SK-N-SH treated with all-trans-retinoic acid at 6 μM for 48 hours (cell line): ENCODE data around the gene MTUS2.

Experiments used
- ATAC-seq: fragments of 200-7000 bp; cut with Tn5 transposase; 3 replicates; pipeline ENCODE4 v1.9.1; 2020; ENCODE audit warnings: mild to moderate bottlenecking, moderate library complexity
- ARNTL ChIP-seq: fragments of 450-650 bp; formaldehyde crosslinking; IDR thresholded peaks from 2 replicates; pipeline ENCODE4 v1.5.0; 2020; ENCODE audit warnings: low read depth, mild to moderate bottlenecking, moderate library complexity, borderline replicate concordance
- BACH2 ChIP-seq: fragments of 250-450 bp; sonication (Bioruptor Pico); IDR thresholded peaks from 2 replicates; pipeline ENCODE4 v1.9.0; 2021; ENCODE audit warnings: mild to moderate bottlenecking, borderline replicate concordance
- CSDC2 ChIP-seq: fragments of 250-450 bp; sonication (Bioruptor Pico); IDR thresholded peaks from 2 replicates; pipeline ENCODE4 v1.5.0; 2020; ENCODE audit warnings: mild to moderate bottlenecking, moderate library complexity
- ESRRG ChIP-seq: fragments of 250-450 bp; sonication (Bioruptor Pico); IDR thresholded peaks from 2 replicates; pipeline ENCODE4 v1.6.1; 2021; ENCODE audit warnings: mild to moderate bottlenecking
- GLIS3 ChIP-seq: fragments of 250-450 bp; sonication (Bioruptor Pico); IDR thresholded peaks from 2 replicates; pipeline ENCODE4 v1.5.0; 2020; ENCODE audit warnings: mild to moderate bottlenecking, moderate library complexity
- ISL1 ChIP-seq: fragments of 250-450 bp; sonication (Bioruptor Pico); IDR thresholded peaks from 2 replicates; pipeline ENCODE4 v2.1.2; 2022; ENCODE audit warnings: mild to moderate bottlenecking, moderate library complexity
- OSR1 ChIP-seq: fragments of 250-450 bp; sonication (Bioruptor Pico); IDR thresholded peaks from 2 replicates; pipeline ENCODE4 v1.8.0; 2022; ENCODE audit warnings: moderate library complexity, mild to moderate bottlenecking, inconsistent platforms
- PPARA ChIP-seq: fragments of 250-450 bp; sonication (Bioruptor Pico); IDR thresholded peaks from 2 replicates; pipeline ENCODE4 v1.5.0; 2020; ENCODE audit warnings: mild to moderate bottlenecking, borderline replicate concordance
- RARB ChIP-seq: fragments of 250-450 bp; sonication (Bioruptor Pico); IDR thresholded peaks from 2 replicates; pipeline ENCODE4 v1.8.0; 2021; ENCODE audit warnings: mild to moderate bottlenecking, moderate library complexity
- SNAI2 ChIP-seq: fragments of 250-450 bp; sonication (Bioruptor Pico); IDR thresholded peaks from 2 replicates; pipeline ENCODE4 v1.5.0; 2020; ENCODE audit warnings: mild to moderate bottlenecking, moderate library complexity
- TCF4 ChIP-seq: fragments of 250-450 bp; sonication (Bioruptor Pico); IDR thresholded peaks from 2 replicates; pipeline ENCODE4 v1.8.0; 2021; ENCODE audit warnings: mild to moderate bottlenecking, moderate library complexity, borderline replicate concordance
- ZC3H10 ChIP-seq: fragments of 250-450 bp; sonication (Bioruptor Pico); IDR thresholded peaks from 2 replicates; pipeline ENCODE4 v1.5.1; 2021; ENCODE audit warnings: mild to moderate bottlenecking, moderate library complexity
- ZFP30 ChIP-seq: fragments of 450-650 bp; formaldehyde crosslinking; IDR thresholded peaks from 2 replicates; pipeline ENCODE4 v1.5.0; 2022; ENCODE audit warnings: mild to moderate bottlenecking, moderate library complexity
- ZNF70 ChIP-seq: fragments of 450-650 bp; formaldehyde crosslinking; IDR thresholded peaks from 2 replicates; pipeline ENCODE4 v1.5.0; 2020; ENCODE audit warnings: mild to moderate bottlenecking, moderate library complexity
- ZNF8 ChIP-seq: fragments of 450-650 bp; formaldehyde crosslinking; IDR thresholded peaks from 2 replicates; pipeline ENCODE4 v1.5.0; 2020; ENCODE audit warnings: mild to moderate bottlenecking, moderate library complexity
- TF ChIP-seq, protein P1 (sequence below): fragments of 250-450 bp; sonication (Bioruptor Pico); IDR thresholded peaks from 2 replicates; pipeline ENCODE4 v1.8.0; 2020; ENCODE audit warnings: mild to moderate bottlenecking, moderate library complexity, borderline replicate concordance
- TF ChIP-seq, protein P2 (sequence below): fragments of 250-450 bp; sonication (Bioruptor Pico); IDR thresholded peaks from 2 replicates; pipeline ENCODE4 v1.5.1; 2020; ENCODE audit warnings: low read depth, mild to moderate bottlenecking, moderate library complexity
- TF ChIP-seq, protein P3 (sequence below): fragments of 250-450 bp; sonication (Bioruptor Pico); IDR thresholded peaks from 2 replicates; pipeline ENCODE4 v1.5.0; 2020; ENCODE audit warnings: mild to moderate bottlenecking, moderate library complexity
- TF ChIP-seq, protein P4 (sequence below): fragments of 250-450 bp; sonication (Bioruptor Pico); IDR thresholded peaks from 2 replicates; pipeline ENCODE4 v1.5.1; 2021; ENCODE audit warnings: mild to moderate bottlenecking, moderate library complexity
- TF ChIP-seq, protein P5 (sequence below): fragments of 250-450 bp; sonication (Bioruptor Pico); IDR thresholded peaks from 2 replicates; pipeline ENCODE4 v1.8.0; 2021; ENCODE audit warnings: low read depth, mild to moderate bottlenecking, moderate library complexity, borderline replicate concordance

The MTUS2 gene

DNA sequence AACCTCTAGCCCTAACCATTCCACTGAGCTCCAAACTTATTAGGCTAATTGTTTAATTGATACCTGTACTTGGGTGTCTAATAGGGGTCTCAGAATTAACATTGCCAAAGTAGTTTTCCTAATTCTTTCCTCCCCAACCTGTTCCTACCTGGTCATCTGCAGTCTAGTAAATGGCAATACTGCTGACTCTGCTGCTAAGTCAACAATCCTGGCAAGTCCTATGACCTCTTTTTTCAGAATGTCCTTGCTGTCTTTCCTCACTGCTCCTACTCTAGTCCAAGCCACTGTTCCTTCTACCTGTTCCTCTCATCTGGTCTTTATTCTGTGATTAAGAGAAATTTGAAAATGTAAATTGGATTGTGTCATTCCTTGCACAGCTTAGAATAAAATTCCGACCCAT lies 143.9 kb downstream of the MTUS2 start:
- ATAC-seq = no peak
- TF ChIP-seq RARB (CRISPR knock-in tag) = no peak
- TF ChIP-seq ISL1 (CRISPR knock-in tag) = no peak
- TF ChIP-seq ESRRG (CRISPR knock-in tag) = no peak
- TF ChIP-seq SNAI2 = no peak
- TF ChIP-seq, protein P1, sequence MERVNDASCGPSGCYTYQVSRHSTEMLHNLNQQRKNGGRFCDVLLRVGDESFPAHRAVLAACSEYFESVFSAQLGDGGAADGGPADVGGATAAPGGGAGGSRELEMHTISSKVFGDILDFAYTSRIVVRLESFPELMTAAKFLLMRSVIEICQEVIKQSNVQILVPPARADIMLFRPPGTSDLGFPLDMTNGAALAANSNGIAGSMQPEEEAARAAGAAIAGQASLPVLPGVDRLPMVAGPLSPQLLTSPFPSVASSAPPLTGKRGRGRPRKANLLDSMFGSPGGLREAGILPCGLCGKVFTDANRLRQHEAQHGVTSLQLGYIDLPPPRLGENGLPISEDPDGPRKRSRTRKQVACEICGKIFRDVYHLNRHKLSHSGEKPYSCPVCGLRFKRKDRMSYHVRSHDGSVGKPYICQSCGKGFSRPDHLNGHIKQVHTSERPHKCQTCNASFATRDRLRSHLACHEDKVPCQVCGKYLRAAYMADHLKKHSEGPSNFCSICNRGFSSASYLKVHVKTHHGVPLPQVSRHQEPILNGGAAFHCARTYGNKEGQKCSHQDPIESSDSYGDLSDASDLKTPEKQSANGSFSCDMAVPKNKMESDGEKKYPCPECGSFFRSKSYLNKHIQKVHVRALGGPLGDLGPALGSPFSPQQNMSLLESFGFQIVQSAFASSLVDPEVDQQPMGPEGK (CRISPR knock-in tag) = no peak
- TF ChIP-seq ZC3H10 (CRISPR knock-in tag) = no peak
- no peak for TF ChIP-seq CSDC2
- TF ChIP-seq ZNF8 (CRISPR knock-in tag) = no peak
- TF ChIP-seq ARNTL (CRISPR knock-in tag) = no peak
- no peak for TF ChIP-seq OSR1 (CRISPR knock-in tag)
- no peak for TF ChIP-seq TCF4 (CRISPR knock-in tag)
- no peak for TF ChIP-seq BACH2
- TF ChIP-seq, all 23 proteins: peak for 0

GRCh38 chr13:28964803-28965202 lies 144.7 kb downstream of the MTUS2 start:
- no peak for ATAC-seq
- no peak for TF ChIP-seq BACH2
- no peak for TF ChIP-seq RARB (CRISPR knock-in tag)
- TF ChIP-seq PPARA (CRISPR knock-in tag) = no peak
- TF ChIP-seq, protein P2, sequence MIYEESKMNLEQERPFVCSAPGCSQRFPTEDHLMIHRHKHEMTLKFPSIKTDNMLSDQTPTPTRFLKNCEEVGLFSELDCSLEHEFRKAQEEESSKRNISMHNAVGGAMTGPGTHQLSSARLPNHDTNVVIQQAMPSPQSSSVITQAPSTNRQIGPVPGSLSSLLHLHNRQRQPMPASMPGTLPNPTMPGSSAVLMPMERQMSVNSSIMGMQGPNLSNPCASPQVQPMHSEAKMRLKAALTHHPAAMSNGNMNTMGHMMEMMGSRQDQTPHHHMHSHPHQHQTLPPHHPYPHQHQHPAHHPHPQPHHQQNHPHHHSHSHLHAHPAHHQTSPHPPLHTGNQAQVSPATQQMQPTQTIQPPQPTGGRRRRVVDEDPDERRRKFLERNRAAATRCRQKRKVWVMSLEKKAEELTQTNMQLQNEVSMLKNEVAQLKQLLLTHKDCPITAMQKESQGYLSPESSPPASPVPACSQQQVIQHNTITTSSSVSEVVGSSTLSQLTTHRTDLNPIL = no peak
- no peak for TF ChIP-seq CSDC2
- TF ChIP-seq, protein P3, sequence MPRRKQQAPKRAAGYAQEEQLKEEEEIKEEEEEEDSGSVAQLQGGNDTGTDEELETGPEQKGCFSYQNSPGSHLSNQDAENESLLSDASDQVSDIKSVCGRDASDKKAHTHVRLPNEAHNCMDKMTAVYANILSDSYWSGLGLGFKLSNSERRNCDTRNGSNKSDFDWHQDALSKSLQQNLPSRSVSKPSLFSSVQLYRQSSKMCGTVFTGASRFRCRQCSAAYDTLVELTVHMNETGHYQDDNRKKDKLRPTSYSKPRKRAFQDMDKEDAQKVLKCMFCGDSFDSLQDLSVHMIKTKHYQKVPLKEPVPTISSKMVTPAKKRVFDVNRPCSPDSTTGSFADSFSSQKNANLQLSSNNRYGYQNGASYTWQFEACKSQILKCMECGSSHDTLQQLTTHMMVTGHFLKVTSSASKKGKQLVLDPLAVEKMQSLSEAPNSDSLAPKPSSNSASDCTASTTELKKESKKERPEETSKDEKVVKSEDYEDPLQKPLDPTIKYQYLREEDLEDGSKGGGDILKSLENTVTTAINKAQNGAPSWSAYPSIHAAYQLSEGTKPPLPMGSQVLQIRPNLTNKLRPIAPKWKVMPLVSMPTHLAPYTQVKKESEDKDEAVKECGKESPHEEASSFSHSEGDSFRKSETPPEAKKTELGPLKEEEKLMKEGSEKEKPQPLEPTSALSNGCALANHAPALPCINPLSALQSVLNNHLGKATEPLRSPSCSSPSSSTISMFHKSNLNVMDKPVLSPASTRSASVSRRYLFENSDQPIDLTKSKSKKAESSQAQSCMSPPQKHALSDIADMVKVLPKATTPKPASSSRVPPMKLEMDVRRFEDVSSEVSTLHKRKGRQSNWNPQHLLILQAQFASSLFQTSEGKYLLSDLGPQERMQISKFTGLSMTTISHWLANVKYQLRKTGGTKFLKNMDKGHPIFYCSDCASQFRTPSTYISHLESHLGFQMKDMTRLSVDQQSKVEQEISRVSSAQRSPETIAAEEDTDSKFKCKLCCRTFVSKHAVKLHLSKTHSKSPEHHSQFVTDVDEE (CRISPR knock-in tag) = no peak
- TF ChIP-seq, protein P4, sequence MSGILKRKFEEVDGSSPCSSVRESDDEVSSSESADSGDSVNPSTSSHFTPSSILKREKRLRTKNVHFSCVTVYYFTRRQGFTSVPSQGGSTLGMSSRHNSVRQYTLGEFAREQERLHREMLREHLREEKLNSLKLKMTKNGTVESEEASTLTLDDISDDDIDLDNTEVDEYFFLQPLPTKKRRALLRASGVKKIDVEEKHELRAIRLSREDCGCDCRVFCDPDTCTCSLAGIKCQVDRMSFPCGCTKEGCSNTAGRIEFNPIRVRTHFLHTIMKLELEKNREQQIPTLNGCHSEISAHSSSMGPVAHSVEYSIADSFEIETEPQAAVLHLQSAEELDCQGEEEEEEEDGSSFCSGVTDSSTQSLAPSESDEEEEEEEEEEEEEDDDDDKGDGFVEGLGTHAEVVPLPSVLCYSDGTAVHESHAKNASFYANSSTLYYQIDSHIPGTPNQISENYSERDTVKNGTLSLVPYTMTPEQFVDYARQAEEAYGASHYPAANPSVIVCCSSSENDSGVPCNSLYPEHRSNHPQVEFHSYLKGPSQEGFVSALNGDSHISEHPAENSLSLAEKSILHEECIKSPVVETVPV (CRISPR knock-in tag) = no peak
- TF ChIP-seq ZC3H10 (CRISPR knock-in tag) = no peak
- TF ChIP-seq ARNTL (CRISPR knock-in tag) = no peak
- TF ChIP-seq ZNF70 (CRISPR knock-in tag) = no peak
- no peak for TF ChIP-seq ZFP30 (CRISPR knock-in tag)

DNA sequence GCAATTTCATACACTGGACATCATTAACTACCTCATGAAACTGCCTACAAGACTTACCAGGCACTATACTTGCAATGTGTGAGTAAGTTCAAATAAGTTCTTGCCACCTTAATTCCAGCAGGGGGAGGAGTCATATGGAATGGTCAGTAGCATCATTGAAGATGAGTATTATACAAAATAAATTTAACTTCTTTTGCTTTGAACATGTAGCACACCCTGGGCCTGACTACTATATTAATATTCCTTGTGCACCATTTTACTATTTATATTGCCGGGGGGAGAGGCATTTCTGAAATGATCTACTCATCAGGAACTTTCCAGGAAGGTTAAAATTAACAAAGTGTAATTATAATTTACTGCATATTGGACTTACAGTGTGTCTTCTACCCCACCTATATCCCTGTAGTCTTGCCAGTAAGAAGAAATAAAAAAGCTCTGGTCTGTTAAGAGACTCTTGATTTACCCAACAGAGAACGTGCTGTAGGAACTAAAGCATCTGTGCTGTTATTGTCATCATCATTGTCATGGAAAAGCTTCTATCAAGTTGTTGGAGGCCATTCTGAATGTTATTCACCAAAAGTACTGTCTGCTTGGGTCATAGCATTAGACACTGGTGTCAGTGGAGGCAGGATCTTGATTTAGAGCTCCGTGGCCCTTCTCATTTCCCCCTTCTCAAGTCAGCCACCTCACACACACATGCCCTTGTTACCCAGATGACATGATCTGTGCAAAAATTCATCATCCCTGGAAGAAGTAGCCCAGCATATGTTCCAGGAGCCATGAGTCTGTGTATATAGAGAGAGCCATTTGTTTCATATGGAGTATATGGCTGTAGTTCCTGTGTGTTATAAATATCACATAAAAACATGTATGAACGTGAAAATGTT lies 147.1 kb downstream of the MTUS2 start:
- ATAC-seq = no peak
- TF ChIP-seq ZFP30 (CRISPR knock-in tag) (no peak), ZNF70 (CRISPR knock-in tag) (no peak), TCF4 (CRISPR knock-in tag) (no peak), ISL1 (CRISPR knock-in tag) (no peak), BACH2 (no peak), PPARA (CRISPR knock-in tag) (no peak), GLIS3 (CRISPR knock-in tag) (no peak), ZC3H10 (CRISPR knock-in tag) (no peak), SNAI2 (no peak), OSR1 (CRISPR knock-in tag) (no peak), ESRRG (CRISPR knock-in tag) (no peak), RARB (CRISPR knock-in tag) (no peak)
- TF ChIP-seq, protein P2 = no peak
- TF ChIP-seq, protein P5, sequence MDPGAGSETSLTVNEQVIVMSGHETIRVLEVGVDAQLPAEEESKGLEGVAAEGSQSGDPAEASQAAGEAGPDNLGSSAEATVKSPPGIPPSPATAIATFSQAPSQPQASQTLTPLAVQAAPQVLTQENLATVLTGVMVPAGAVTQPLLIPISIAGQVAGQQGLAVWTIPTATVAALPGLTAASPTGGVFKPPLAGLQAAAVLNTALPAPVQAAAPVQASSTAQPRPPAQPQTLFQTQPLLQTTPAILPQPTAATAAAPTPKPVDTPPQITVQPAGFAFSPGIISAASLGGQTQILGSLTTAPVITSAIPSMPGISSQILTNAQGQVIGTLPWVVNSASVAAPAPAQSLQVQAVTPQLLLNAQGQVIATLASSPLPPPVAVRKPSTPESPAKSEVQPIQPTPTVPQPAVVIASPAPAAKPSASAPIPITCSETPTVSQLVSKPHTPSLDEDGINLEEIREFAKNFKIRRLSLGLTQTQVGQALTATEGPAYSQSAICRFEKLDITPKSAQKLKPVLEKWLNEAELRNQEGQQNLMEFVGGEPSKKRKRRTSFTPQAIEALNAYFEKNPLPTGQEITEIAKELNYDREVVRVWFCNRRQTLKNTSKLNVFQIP (CRISPR knock-in tag) = no peak
- TF ChIP-seq, protein P4 (CRISPR knock-in tag) = no peak
